Subcutaneous adipose tissue (tissue), 4 donors: ENCODE data around the gene BCL2A1. TPM values are rescaled to one million over a fixed set of nuclear protein-coding genes. Genes with fewer than 3 reads are reported as not detected.

Experiments
- total RNA-seq, 4 donors: library from RNA; depleted of rRNA; stranded (reverse); fragments of >200 nt; gene quantifications; one replicate each; pipeline ENCODE4 v1.1.0, GENCODE V29; 2016
- TF ChIP-seq, protein P1 (sequence below): fragments of 450-650 bp; IDR thresholded peaks from one replicate; pipeline ENCODE4 v1.5.1; 2016; ENCODE audit warnings: low read depth, mild to moderate bottlenecking, control low read depth, antibody characterized with exemption, moderate library complexity

BCL2A1 gene
- total RNA-seq, 4 donors from 2014 or later: 4.8 to 53.5 (median 9.3) TPM; not detected in 1

GRCh38 chr15:79990997-79991334, 20.0 kb upstream of the BCL2A1 start:
- TF ChIP-seq, protein P1, sequence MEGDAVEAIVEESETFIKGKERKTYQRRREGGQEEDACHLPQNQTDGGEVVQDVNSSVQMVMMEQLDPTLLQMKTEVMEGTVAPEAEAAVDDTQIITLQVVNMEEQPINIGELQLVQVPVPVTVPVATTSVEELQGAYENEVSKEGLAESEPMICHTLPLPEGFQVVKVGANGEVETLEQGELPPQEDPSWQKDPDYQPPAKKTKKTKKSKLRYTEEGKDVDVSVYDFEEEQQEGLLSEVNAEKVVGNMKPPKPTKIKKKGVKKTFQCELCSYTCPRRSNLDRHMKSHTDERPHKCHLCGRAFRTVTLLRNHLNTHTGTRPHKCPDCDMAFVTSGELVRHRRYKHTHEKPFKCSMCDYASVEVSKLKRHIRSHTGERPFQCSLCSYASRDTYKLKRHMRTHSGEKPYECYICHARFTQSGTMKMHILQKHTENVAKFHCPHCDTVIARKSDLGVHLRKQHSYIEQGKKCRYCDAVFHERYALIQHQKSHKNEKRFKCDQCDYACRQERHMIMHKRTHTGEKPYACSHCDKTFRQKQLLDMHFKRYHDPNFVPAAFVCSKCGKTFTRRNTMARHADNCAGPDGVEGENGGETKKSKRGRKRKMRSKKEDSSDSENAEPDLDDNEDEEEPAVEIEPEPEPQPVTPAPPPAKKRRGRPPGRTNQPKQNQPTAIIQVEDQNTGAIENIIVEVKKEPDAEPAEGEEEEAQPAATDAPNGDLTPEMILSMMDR: no peak

DNA sequence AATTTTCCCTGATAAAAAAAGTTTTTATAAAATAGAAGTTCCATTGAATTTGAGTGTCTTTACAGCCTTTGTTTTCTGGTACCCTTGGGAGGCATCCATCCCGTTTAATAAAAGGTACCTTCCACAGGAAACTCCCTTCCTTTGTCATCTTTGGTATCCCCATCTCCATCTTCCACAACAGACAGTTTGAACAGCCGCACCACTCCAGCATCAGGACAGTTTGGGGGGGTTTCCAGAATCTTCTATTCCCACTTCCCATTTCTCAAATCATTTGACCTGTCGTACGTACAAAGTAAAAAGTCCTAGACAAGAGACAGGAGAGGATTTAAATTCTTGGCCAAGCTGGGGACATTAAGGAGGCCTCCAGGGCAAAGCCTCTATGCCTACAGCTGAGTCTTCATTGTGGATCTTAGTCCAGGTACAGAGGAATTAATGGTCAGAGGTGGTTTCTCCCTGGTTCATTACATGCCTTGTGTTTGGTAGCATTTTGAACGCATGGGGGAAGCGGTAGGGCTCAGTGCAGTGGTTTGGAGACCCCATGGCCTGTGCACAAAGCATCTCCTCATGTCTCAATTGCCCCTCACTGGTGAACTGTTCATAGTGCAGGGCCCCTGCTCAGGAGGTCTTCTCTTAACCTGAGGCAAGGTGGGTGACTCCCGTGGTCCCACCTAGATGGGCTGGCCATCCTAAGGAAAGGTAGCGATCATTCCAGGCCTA, 19.4 kb upstream of the BCL2A1 start:
- TF ChIP-seq, protein P1: no peak

DNA sequence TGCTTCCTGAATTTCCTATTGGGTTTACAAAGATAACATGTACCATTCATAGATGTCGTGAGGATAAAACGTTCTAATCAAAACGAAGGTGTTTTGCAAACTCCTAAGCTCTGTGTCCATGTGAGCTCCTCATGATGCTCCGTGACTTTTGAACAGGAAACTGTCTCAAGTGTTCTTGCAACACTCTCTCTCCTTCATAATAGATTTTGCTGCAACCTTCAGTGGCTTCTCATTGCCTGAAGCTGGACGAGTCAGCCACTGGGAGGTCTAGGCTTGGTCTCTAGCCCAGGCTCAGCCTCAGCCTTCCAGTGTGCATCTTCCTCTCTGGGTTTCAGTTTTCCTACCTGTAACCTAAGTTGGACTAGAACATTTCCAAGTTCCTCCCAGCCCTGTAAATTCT, 18.7 kb upstream of the BCL2A1 start:
- TF ChIP-seq, protein P1: no peak

GRCh38 chr15:79989183-79989582, 18.2 kb upstream of the BCL2A1 start:
- TF ChIP-seq, protein P1: no peak

GRCh38 chr15:79988448-79989117, 17.6 kb upstream of the BCL2A1 start:
- TF ChIP-seq, protein P1: no peak

- TF ChIP-seq, protein P1: no peak
These were observed 17.0 kb upstream of the BCL2A1 start for GRCh38 chr15:79987969-79988368.

DNA sequence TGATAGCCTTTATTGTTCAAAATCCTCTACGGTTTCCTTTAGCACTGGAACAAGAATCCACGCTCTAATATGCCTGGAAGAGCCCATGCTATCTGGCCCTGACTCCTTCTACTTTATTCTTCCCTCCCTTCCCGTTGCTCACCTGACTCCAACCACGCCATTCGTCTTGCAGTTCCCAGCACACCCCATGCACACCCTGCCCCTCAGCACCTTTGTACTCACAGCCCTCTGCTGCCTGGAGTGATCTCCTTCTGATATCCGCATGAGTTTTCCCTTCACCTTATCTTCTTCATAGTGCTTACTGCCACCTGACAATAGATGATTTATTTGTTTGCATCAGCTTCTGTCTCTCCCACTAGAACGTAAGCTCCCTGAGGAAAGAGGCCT, 16.6 kb upstream of the BCL2A1 start:
- TF ChIP-seq, protein P1: no peak
